GM04503 (cell line): ENCODE measurements around the gene IGFBP6.
A peak's percentile ranks its signal among the peaks of the same experiment; 100 is the strongest.
"Not testable (repeated sequence)": the region's sequence is repeated elsewhere in the genome, so short reads cannot be mapped to it uniquely, and the experiment has no call there.

Source experiments
- DNase-seq: peaks from one replicate; pipeline ENCODE4 v3.0.0-alpha.2; 2012; ENCODE audit warnings: low read depth

Gene IGFBP6

DNA sequence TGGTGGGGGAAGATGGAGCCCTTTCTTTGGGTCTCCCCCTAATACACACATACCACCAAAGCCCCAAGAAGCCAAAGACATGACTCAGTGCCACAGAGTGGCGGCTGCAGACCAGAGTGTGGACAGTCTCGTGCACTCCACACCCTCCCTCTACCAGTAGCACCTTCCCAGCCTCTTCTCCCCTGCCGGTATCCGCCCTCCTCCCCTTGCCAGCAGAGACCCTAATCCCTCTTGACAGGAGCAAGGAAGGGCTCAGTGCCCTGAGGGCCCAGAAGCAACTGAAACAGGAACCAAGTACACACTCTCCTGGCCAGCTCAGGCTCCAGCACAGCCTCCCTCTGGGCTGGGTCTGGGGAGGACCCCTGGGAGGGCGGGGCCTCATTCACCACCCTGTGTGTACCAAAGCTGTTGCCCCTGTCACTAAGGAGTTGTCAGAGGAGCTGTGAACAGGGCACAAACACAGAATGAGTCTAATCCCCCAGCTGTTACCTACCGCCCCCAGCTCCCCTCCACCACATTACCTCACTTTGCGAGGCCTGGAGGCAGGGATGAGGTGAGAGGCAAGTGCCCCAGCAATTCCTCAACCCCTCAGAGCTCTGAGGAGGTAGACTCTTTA lies 26.5 kb upstream of the IGFBP6 start:
- no peak for DNase-seq

- DNase-seq: no peak
Measured at GRCh38 chr12:53071591-53072551, 25.6 kb upstream of the IGFBP6 start.

GRCh38 chr12:53073881-53074280 lies 23.6 kb upstream of the IGFBP6 start:
- DNase-seq: no peak

DNA sequence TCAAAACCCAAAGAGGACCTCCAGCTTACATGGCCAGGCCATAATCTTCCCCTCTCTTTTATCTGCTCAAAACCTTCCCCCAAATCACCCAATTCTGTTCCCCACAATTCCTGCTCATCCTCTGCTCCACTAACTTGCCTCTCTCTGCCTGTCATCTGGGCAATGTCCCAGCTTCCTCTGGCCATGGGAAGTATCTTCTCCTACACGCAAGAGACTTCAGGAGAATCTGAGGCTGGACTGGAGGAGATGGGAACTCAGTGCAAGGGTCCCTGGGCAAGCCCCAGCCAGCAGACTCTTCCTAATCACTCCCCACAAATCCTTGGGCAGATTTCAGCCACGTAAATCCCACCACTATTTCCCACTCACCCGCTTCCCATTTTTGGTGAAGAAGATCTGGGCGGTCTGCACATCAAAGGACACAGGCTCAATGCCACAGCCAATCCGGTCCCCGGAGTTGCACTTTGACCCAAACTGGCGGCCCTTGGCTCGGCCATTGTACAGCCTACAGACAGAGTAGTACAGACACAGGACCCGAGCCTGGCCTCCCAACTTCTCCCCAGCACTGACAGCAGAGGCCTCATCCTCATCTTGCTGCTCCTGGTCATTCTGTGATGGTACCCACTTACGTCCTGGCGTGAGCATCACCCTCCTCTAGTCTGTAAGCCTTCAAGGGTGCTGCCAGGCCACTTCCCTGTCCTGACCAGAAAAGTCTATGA lies 23.0 kb upstream of the IGFBP6 start:
- no peak for DNase-seq

DNA sequence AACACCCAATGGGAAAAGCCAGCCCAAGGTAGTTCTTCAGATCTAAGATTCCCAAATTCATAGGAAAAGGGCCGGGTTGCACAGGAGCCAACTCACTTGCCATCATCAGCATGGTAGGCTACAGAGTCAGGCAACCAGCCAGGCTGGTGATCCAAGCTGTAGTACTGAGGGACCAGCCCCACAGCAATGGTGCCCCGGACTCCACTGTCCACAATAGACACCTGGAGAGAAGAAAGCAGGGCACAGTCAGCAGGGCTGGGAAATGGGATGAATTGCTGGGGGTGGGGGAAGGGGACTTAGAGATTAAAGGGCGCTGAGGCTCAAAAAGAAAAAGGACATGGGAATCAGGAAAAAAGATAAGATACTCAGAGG lies 22.5 kb upstream of the IGFBP6 start:
- DNase-seq: no peak

GRCh38 chr12:53076461-53076860 lies 21.0 kb upstream of the IGFBP6 start:
- no peak for DNase-seq

DNA sequence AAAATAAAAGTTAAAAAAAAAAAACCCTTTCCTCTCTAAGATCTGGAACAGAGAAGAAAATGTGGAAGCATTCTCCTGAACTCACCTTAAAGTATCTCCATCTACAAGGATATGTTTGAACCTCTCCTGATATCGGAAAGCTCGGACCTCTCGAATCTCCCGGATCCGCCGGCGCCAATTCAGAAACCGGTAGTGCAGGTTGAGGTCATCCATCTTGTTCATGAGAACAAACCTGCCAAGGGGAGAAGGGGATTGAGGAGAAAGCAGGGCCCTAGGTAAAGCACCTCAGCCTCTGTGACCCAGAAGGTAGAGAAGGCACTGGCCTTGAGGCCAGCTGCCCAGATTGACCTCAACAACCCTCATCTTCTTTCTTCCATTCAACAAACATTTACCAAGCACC lies 20.4 kb upstream of the IGFBP6 start:
- DNase-seq: no peak

- DNase-seq: no peak
Measured at GRCh38 chr12:53078425-53079225, 18.8 kb upstream of the IGFBP6 start.

GRCh38 chr12:53079226-53080117 lies 18.0 kb upstream of the IGFBP6 start, which contains the start of gene SPRYD3:
Gene SPRYD3, minus strand, starts transcription at chr12:53079390. Its CDS starts 57 bp downstream, at chr12:53079333.
- peak; percentile 88 for DNase-seq

GRCh38 chr12:53082637-53083175 lies 14.8 kb upstream of the IGFBP6 start:
- DNase-seq: no peak

DNA sequence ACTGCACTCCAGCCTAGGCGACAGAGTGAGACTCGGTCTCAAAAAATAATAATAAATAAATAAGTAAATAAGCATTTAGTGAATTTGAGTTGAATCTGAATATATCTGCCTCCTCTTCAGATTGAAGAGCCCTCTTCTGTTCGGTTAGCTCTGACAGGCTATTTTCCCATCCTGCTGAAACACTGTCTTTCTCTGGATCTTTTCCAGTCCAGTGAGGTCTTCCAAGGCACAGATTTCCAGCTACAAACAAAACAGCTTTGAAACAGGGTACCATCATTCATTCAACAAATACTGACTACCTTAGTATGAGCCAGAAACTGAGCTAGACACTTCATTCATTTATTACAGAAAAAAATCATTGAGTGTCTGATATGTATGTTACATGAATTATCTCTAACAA lies 11.1 kb upstream of the IGFBP6 start:
- no peak for DNase-seq

DNA sequence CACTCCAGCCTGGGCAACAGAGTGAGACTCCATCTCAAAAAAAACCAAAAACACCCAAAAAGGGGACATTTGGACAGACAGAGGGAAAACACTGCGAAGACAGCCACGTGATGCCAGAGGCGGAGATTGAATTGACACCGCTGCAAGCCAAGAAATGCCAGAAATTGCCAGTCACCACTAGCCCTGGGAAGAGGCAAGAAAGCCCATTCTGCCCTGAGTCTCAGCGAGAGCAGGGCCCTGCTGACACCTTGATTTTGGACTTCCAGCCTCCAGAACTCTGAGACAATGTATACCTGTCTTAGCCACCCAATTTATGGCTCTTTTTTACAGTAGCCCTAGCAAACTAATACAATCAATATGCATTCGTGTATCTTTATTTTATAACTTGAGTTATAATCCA lies 7.4 kb upstream of the IGFBP6 start:
- DNase-seq: no peak

GRCh38 chr12:53090554-53090953 lies 6.9 kb upstream of the IGFBP6 start:
- DNase-seq: no peak

GRCh38 chr12:53091756-53092155 lies 5.7 kb upstream of the IGFBP6 start:
- DNase-seq: no peak

DNA sequence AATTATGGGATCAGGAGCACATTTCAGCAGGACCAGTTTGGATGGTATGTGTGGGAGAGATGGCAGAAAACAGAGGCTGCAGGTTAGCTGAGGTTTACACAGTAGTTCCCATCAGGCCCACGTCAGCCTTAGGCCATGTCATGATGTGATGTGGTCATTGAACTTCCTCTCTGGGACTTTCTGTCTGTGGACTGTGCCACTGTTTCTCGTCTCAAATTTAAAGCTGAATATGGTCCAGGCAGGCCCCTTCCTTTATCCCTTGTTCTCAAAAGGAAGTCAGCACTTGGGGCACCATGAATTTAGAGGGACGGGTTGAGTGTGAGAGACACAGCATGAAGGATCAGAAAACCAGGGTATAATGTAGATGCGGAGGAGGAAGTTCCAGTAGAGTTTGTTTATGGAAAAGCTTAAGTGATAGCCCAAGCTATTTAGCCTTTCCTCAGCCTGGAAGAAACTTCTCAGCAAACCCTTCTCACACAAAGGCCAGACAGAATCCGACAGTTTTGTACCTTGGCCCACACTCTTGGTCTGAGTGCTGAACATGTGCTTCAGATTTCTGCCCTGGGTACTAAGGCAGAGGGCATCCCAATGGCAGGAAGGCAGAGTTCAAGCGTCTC lies 3.6 kb upstream of the IGFBP6 start:
- DNase-seq: no peak

- no peak for DNase-seq
Measured at GRCh38 chr12:53094394-53094787, 3.1 kb upstream of the IGFBP6 start.

DNA sequence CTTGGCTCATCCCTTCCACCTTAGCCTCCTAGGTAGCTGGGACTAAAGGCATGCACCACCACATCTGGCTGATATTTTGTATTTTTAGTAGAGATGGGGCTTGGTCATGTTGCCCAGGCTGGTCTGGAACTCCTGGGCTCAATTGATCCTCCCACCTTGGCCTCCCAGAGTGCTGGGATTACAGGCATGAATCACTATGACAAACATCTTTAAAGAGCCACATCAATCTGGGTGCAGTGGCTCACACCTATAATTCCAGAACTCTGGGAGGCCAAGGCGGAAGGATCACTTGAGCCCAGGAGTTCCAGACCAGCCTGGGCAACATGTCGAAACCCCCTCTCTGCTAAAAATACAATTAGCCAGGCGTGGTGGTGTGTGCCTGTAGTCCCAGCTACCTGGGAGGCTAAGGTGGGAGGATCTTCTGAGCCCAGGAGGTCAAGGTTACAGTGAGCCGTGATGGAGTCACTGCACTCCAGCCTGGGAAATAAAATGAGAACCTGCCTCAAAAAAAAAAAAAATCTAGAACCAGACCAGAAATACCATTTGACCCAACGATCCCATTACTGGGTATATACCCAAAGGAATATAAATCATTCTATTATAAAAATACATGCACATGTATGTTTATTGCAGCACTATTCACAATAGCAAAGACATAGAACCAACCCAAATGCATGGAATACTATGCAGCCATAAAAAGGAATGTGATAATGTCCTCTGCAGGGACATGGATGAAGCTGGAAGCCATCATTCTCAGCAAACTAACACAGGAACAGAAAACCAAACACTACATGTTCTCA lies 2.5 kb upstream of the IGFBP6 start:
- not testable (repeated sequence) for DNase-seq

DNA sequence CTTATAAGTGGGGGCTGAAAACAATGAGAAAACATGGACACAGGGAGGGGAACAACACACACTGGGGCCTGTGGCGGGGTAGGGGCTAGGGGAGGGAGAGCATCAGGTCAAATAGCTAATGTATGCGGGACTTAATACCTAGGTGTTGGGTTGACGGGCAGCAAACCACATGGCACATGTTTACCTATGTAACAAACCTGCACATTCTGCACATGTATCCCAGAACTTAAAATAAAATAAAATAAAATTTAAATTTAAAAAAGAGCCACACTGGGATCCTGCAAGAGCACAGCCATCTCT lies 1.9 kb upstream of the IGFBP6 start:
- DNase-seq: not testable (repeated sequence)

GRCh38 chr12:53096089-53096741 lies 1.3 kb upstream of the IGFBP6 start:
- DNase-seq: peak; percentile 90
